HG03095 (cell line): ENCODE data around the gene WDR43.

Experiments
- ATAC-seq: cut with Tn5 transposase; IDR thresholded peaks from one replicate; pipeline ENCODE4 v1.9.1; 2021; ENCODE audit warnings: moderate library complexity; ENCODE audit not compliant: unreplicated experiment

The WDR43 gene

GRCh38 chr2:28909655-28910353, 15.3 kb downstream of the WDR43 start:
- no peak for ATAC-seq

- ATAC-seq, result no peak
These were observed 21.5 kb downstream of the WDR43 start for GRCh38 chr2:28915939-28916338.

GRCh38 chr2:28926847-28927246, 32.4 kb downstream of the WDR43 start:
- ATAC-seq, result no peak

- no peak for ATAC-seq
These were observed 33.0 kb downstream of the WDR43 start for GRCh38 chr2:28927469-28927868.

- no peak for ATAC-seq
These were observed 33.4 kb downstream of the WDR43 start for GRCh38 chr2:28927878-28928277.

- ATAC-seq, result no peak
These were observed 35.1 kb downstream of the WDR43 start for GRCh38 chr2:28929581-28929980.

GRCh38 chr2:28930205-28930604, 35.7 kb downstream of the WDR43 start:
- ATAC-seq, result no peak

GRCh38 chr2:28934769-28935168, 40.3 kb downstream of the WDR43 start:
- no peak for ATAC-seq

GRCh38 chr2:28941008-28941407, 46.5 kb downstream of the WDR43 start:
- no peak for ATAC-seq

GRCh38 chr2:28944535-28945248, 50.2 kb downstream of the WDR43 start:
- no peak for ATAC-seq

- ATAC-seq, result no peak
These were observed 53.7 kb downstream of the WDR43 start for GRCh38 chr2:28948160-28948559.

- ATAC-seq, result no peak
These were observed 54.7 kb downstream of the WDR43 start for GRCh38 chr2:28949190-28949589.

- ATAC-seq, result no peak
These were observed 55.3 kb downstream of the WDR43 start for GRCh38 chr2:28949617-28950305.

- no peak for ATAC-seq
These were observed 56.6 kb downstream of the WDR43 start for GRCh38 chr2:28950941-28951630.

GRCh38 chr2:28951910-28952835, 57.7 kb downstream of the WDR43 start:
- ATAC-seq, result no peak

GRCh38 chr2:28952836-28953211, 58.4 kb downstream of the WDR43 start:
- ATAC-seq, result no peak

- no peak for ATAC-seq
These were observed 61.0 kb downstream of the WDR43 start for GRCh38 chr2:28955467-28955866.

GRCh38 chr2:28956415-28956826, 62.0 kb downstream of the WDR43 start:
- ATAC-seq, result no peak

GRCh38 chr2:28956890-28957289, 62.4 kb downstream of the WDR43 start:
- no peak for ATAC-seq

- ATAC-seq, result no peak
These were observed 64.2 kb downstream of the WDR43 start for GRCh38 chr2:28958689-28959088.
